H9 (cell line): ENCODE results near the gene HIRA. TPM values are rescaled to one million over a fixed set of nuclear protein-coding genes. Genes with fewer than 3 reads are reported as not detected.

ENCODE experiments used
- DNase-seq: peaks from one replicate; pipeline ENCODE4 v3.0.0-alpha.2; 2017
- H2AFZ ChIP-seq: one replicate; pipeline ENCODE4 v1.6.1; 2013; ENCODE audit warnings: mild to moderate bottlenecking, low read length, control low read depth, moderate library complexity
- H2AK5ac ChIP-seq: 2 replicates; pipeline ENCODE4 v1.6.1; 2013; ENCODE audit warnings: low read length, control low read depth, mixed read lengths; ENCODE audit not compliant: insufficient read length
- H2BK120ac ChIP-seq: one replicate; pipeline ENCODE4 v1.6.1; 2013; ENCODE audit warnings: low read depth, mild to moderate bottlenecking, low read length, control low read depth, inconsistent platforms; ENCODE audit not compliant: poor library complexity, severe bottlenecking
- H2BK12ac ChIP-seq: 2 replicates; pipeline ENCODE4 v1.6.1; 2013; ENCODE audit warnings: low read length, control low read depth, mixed read lengths, low read depth; ENCODE audit not compliant: insufficient read length
- H2BK15ac ChIP-seq: 2 replicates; pipeline ENCODE4 v1.6.1; 2013; ENCODE audit warnings: low read depth, low read length, control low read depth
- H2BK20ac ChIP-seq: one replicate; pipeline ENCODE4 v1.6.1; 2013; ENCODE audit warnings: low read depth, mild to moderate bottlenecking, low read length, control low read depth, inconsistent platforms; ENCODE audit not compliant: poor library complexity, severe bottlenecking
- H2BK5ac ChIP-seq: 2 replicates; pipeline ENCODE4 v1.6.1; 2013; ENCODE audit warnings: low read length, control low read depth, mixed read lengths; ENCODE audit not compliant: insufficient read length
- H3K14ac ChIP-seq: 2 replicates; pipeline ENCODE4 v1.6.1; 2013; ENCODE audit warnings: low read length, control low read depth; ENCODE audit not compliant: insufficient read depth
- H3K18ac ChIP-seq: 2 replicates; pipeline ENCODE4 v1.6.1; 2013; ENCODE audit warnings: low read depth, mild to moderate bottlenecking, mixed read lengths, low read length, control low read depth; ENCODE audit not compliant: insufficient read length
- H3K23ac ChIP-seq: 2 replicates; pipeline ENCODE4 v1.6.1; 2013; ENCODE audit warnings: low read length, control low read depth, mixed read lengths, low read depth; ENCODE audit not compliant: insufficient read length
- H3K23me2 ChIP-seq: 2 replicates; pipeline ENCODE4 v1.6.1; 2013; ENCODE audit warnings: low read depth, mild to moderate bottlenecking, mixed read lengths, low read length, control low read depth; ENCODE audit not compliant: insufficient read length, poor library complexity, severe bottlenecking
- H3K27ac ChIP-seq: 2 replicates; pipeline ENCODE4 v1.5.1; 2013; ENCODE audit warnings: low read length, control low read depth, mixed read lengths, low read depth; ENCODE audit not compliant: insufficient read length
- H3K27me3 ChIP-seq: 2 replicates; pipeline ENCODE4 v1.6.1; 2013; ENCODE audit warnings: low read length, control low read depth, inconsistent platforms; ENCODE audit not compliant: insufficient read depth
- H3K4ac ChIP-seq: 2 replicates; pipeline ENCODE4 v1.6.1; 2013; ENCODE audit warnings: low read depth, mild to moderate bottlenecking, control low read depth, inconsistent platforms, low read length, moderate library complexity
- H3K4me1 ChIP-seq: 2 replicates; pipeline ENCODE4 v1.6.1; 2013; ENCODE audit warnings: low read length, control low read depth, inconsistent platforms; ENCODE audit not compliant: insufficient read depth
- H3K4me2 ChIP-seq: 2 replicates; pipeline ENCODE4 v1.6.1; 2013; ENCODE audit warnings: low read length, control low read depth, mixed read lengths; ENCODE audit not compliant: insufficient read length, insufficient read depth
- H3K56ac ChIP-seq: 2 replicates; pipeline ENCODE4 v1.6.1; 2013; ENCODE audit warnings: low read depth, mild to moderate bottlenecking, mixed read lengths, low read length, control low read depth; ENCODE audit not compliant: insufficient read length
- H3K79me1 ChIP-seq: 2 replicates; pipeline ENCODE4 v1.6.1; 2013; ENCODE audit warnings: low read depth, mild to moderate bottlenecking, moderate library complexity, low read length, control low read depth, inconsistent platforms; ENCODE audit not compliant: insufficient read depth, poor library complexity, severe bottlenecking
- H3K79me2 ChIP-seq: 2 replicates; pipeline ENCODE4 v1.6.1; 2013; ENCODE audit warnings: low read length, control low read depth, inconsistent platforms; ENCODE audit not compliant: insufficient read depth
- H3K9ac ChIP-seq: 2 replicates; pipeline ENCODE4 v1.6.1; 2013; ENCODE audit warnings: low read length, control low read depth, mixed read lengths; ENCODE audit not compliant: insufficient read length; ENCODE audit errors: extremely low read depth
- H3K9me3 ChIP-seq: one replicate; pipeline ENCODE4 v1.6.1; 2013; ENCODE audit warnings: low read depth, low read length, inconsistent platforms; ENCODE audit not compliant: control insufficient read depth
- H3T11ph ChIP-seq: one replicate; pipeline ENCODE4 v1.6.1; 2013; ENCODE audit warnings: mild to moderate bottlenecking, low read length, control low read depth, inconsistent platforms
- H4K20me1 ChIP-seq: one replicate; pipeline ENCODE4 v1.6.1; 2013; ENCODE audit not compliant: control insufficient read depth, insufficient read length, insufficient read depth
- H4K5ac ChIP-seq: 2 replicates; pipeline ENCODE4 v1.6.1; 2013; ENCODE audit warnings: low read depth, mild to moderate bottlenecking, mixed read lengths, low read length, control low read depth; ENCODE audit not compliant: insufficient read length
- H4K8ac ChIP-seq: replicated peaks from 2 replicates; pipeline ENCODE4 v1.6.1; 2013; ENCODE audit warnings: low read length, control low read depth, mixed read lengths, low read depth; ENCODE audit not compliant: insufficient read length
- H4K91ac ChIP-seq: 2 replicates; pipeline ENCODE4 v1.6.1; 2013; ENCODE audit warnings: low read depth, mild to moderate bottlenecking, moderate library complexity, mixed read lengths, low read length, control low read depth; ENCODE audit not compliant: insufficient read length
- H3K27ac Mint-ChIP-seq, 3 experiments: 2 replicates in 2 of 3; 3 replicates in 1 of 3; pipeline ENCODE4 v1.8.0; 2020 to 2021; ENCODE audit warnings: mixed read lengths in 3 of 3, mild to moderate bottlenecking in 1 of 3, moderate library complexity in 1 of 3
- H3K27me3 Mint-ChIP-seq: 2 replicates; pipeline ENCODE4 v1.8.0; 2021; ENCODE audit warnings: low read depth, mild to moderate bottlenecking, moderate library complexity, mixed read lengths
- H3K36me3 Mint-ChIP-seq, 3 experiments: 2 replicates in 2 of 3; 3 replicates in 1 of 3; pipeline ENCODE4 v1.8.0; 2020 to 2021; ENCODE audit warnings: low read depth in 3 of 3, mixed read lengths in 3 of 3; ENCODE audit not compliant: insufficient read depth in 1 of 3
- H3K4me1 Mint-ChIP-seq, 2 experiments: 2 replicates each; pipeline ENCODE4 v1.8.0; 2020; ENCODE audit warnings: mixed read lengths in 2 of 2
- H3K4me3 Mint-ChIP-seq, 2 experiments: 2 replicates in 1 of 2; 3 replicates in 1 of 2; pipeline ENCODE4 v1.8.0; 2020 to 2021; ENCODE audit warnings: mild to moderate bottlenecking in 2 of 2, mixed read lengths in 2 of 2, moderate library complexity in 1 of 2
- H3K9me3 Mint-ChIP-seq, 2 experiments: 2 replicates in 1 of 2; 3 replicates in 1 of 2; pipeline ENCODE4 v1.8.0; 2020; ENCODE audit warnings: mild to moderate bottlenecking in 2 of 2, mixed read lengths in 2 of 2, moderate library complexity in 1 of 2
- WGBS: extraction: QIAGEN DNeasy Blood & Tissue Kit; methylation state at CpG from one replicate; pipeline ENCODE4 v1.1.7; 2013; ENCODE audit warnings: missing lambda C conversion rate, low lambda C conversion rate, mixed read lengths; ENCODE audit not compliant: insufficient read length; ENCODE audit errors: extremely low coverage; 5-methylcytosine and 5-hydroxymethylcytosine counted together
- total RNA-seq: library from RNA; stranded (reverse); gene quantifications from 2 replicates; pipeline ENCODE4 v1.2.1, GENCODE V29; 2021
- TF ChIP-seq, protein P1 (sequence below): fragments of 200-600 bp; sonication (generic); conservative IDR thresholded peaks from 3 replicates; pipeline ENCODE4 v1.8.0; 2021; ENCODE audit warnings: antibody characterized with exemption, mild to moderate bottlenecking

The HIRA gene
- total RNA-seq, 1 experiment from 2014 or later, result 51.9 TPM

- Histone ChIP-seq H2BK120ac (no peak overlapping the region), H4K5ac (no peak overlapping the region), H2BK15ac (no peak overlapping the region), H4K20me1 (no peaks in the 10 kb centered on the region), H4K91ac (no peak overlapping the region), H3K9ac (no peak overlapping the region), H3K56ac (no peak overlapping the region), H3K27me3 (no peaks in the 10 kb centered on the region), H3K14ac (no peak overlapping the region), H4K8ac (no peak overlapping the region), H2BK12ac (no peak overlapping the region), H2AFZ (no peak overlapping the region), H3K4me2 (no peak overlapping the region), H3K4me1 (no peaks in the 10 kb centered on the region), H3K79me1 (peaks cover 2% of the 10 kb centered on the region), H2AK5ac (no peak overlapping the region), H3K4ac (no peak overlapping the region), H3T11ph (no peak overlapping the region), H2BK5ac (no peak overlapping the region), H3K79me2 (peaks cover 4% of the 10 kb centered on the region; the same call in 1 of the 2 replicates), H3K18ac (no peak overlapping the region), H3K27ac (no peak overlapping the region), H3K9me3 (no peaks in the 10 kb centered on the region), H3K23me2 (no peaks in the 10 kb centered on the region), H2BK20ac (no peak overlapping the region), H3K23ac (no peak overlapping the region)
- TF ChIP-seq, protein P1, sequence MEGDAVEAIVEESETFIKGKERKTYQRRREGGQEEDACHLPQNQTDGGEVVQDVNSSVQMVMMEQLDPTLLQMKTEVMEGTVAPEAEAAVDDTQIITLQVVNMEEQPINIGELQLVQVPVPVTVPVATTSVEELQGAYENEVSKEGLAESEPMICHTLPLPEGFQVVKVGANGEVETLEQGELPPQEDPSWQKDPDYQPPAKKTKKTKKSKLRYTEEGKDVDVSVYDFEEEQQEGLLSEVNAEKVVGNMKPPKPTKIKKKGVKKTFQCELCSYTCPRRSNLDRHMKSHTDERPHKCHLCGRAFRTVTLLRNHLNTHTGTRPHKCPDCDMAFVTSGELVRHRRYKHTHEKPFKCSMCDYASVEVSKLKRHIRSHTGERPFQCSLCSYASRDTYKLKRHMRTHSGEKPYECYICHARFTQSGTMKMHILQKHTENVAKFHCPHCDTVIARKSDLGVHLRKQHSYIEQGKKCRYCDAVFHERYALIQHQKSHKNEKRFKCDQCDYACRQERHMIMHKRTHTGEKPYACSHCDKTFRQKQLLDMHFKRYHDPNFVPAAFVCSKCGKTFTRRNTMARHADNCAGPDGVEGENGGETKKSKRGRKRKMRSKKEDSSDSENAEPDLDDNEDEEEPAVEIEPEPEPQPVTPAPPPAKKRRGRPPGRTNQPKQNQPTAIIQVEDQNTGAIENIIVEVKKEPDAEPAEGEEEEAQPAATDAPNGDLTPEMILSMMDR, result no peak
- no CpG with 5 or more reads among the region's 16 CpGs for WGBS
- Mint-ChIP-seq H3K36me3 (peaks cover 32 to 65% (median 45%) of the 10 kb centered on the region in 3 experiments; a peak in 6 of 7 replicates), H3K27ac (no peak overlapping the region), H3K4me1 (peaks cover 0 to 2% of the 10 kb centered on the region in 2 experiments; a peak in 2 of 4 replicates), H3K27me3 (no peaks in the 10 kb centered on the region), H3K9me3 (no peaks in the 10 kb centered on the region), H3K4me3 (no peak overlapping the region)
- DNase-seq, result no peak
These were observed 23.6 kb downstream of the HIRA start for GRCh38 chr22:19407649-19408606.
